Suprapubic skin (tissue), 4 donors: ENCODE data around the gene EMC9. TPM values are rescaled to one million over a fixed set of nuclear protein-coding genes. Genes with fewer than 3 reads are reported as not detected.

ENCODE experiments used
- DNase-seq, 2 donors: peaks; one replicate each; pipeline ENCODE4 v3.0.0-alpha.2; 2019; ENCODE audit warnings: low spot score in 2 of 2
- H3K27ac ChIP-seq: fragments of 200-600 bp; sonication (generic); one replicate; pipeline ENCODE4 v1.5.1; 2019
- H3K27me3 ChIP-seq: fragments of 200-600 bp; sonication (generic); one replicate; pipeline ENCODE4 v1.5.1; 2019
- H3K36me3 ChIP-seq: fragments of 200-600 bp; sonication (generic); one replicate; pipeline ENCODE4 v1.5.1; 2019
- H3K4me1 ChIP-seq: fragments of 200-600 bp; sonication (generic); one replicate; pipeline ENCODE4 v1.5.1; 2019
- H3K4me3 ChIP-seq: fragments of 200-600 bp; sonication (generic); one replicate; pipeline ENCODE4 v1.5.1; 2019; ENCODE audit warnings: mild to moderate bottlenecking
- H3K9me3 ChIP-seq: fragments of 200-600 bp; sonication (generic); one replicate; pipeline ENCODE4 v1.5.1; 2019
- CTCF ChIP-seq, 2 donors: fragments of 200-600 bp in 1 of 2; fragments of 450-650 bp in 1 of 2; sonication (generic) in 1 of 2; IDR thresholded peaks; one replicate each; pipeline ENCODE4 v1.5.1; 2016 to 2019; ENCODE audit warnings: antibody characterized with exemption in 2 of 2, mild to moderate bottlenecking in 1 of 2, moderate library complexity in 1 of 2
- EP300 ChIP-seq: sonication (generic); formaldehyde crosslinking; IDR thresholded peaks from one replicate; pipeline ENCODE4 v1.6.1; 2017; ENCODE audit warnings: antibody characterized with exemption
- POLR2A ChIP-seq, 2 donors: fragments of 450-650 bp; IDR thresholded peaks; one replicate each; pipeline ENCODE4 v1.6.1; 2017; ENCODE audit warnings: antibody characterized with exemption in 2 of 2, mild to moderate bottlenecking in 2 of 2, moderate library complexity in 2 of 2
- POLR2AphosphoS5 ChIP-seq, 3 donors: sonication (generic); formaldehyde crosslinking; IDR thresholded peaks; one replicate each; pipeline ENCODE4 v1.6.1; 2017; ENCODE audit warnings: antibody characterized with exemption in 3 of 3
- WGBS: methylation state at CpG from one replicate; pipeline ENCODE4 v1.1.5; 2018; 5-methylcytosine and 5-hydroxymethylcytosine counted together
- total RNA-seq, 4 donors: library from RNA; depleted of rRNA; stranded (reverse); fragments of >200 nt; gene quantifications; one replicate each; pipeline ENCODE4 v1.1.0, GENCODE V29; 2016

Gene EMC9
- total RNA-seq, 4 donors from 2014 or later: 10.9 to 22.0 (median 14.1) TPM

GRCh38 chr14:24103451-24103850 lies 37.9 kb downstream of the EMC9 start:
- no peak for DNase-seq
- H3K4me1 ChIP-seq: peaks cover 6% of the 10 kb centered on the region
- peaks cover 29% of the 10 kb centered on the region for H3K36me3 ChIP-seq
- no peak overlapping the region for H3K27ac ChIP-seq
- no peaks in the 10 kb centered on the region for H3K9me3 ChIP-seq
- no peaks in the 10 kb centered on the region for H3K27me3 ChIP-seq
- TF ChIP-seq CTCF (IDR thresholded peaks at IDR 0.05): no peak
- TF ChIP-seq POLR2AphosphoS5 (IDR thresholded peaks at IDR 0.05): no peak
- TF ChIP-seq POLR2A (IDR thresholded peaks at IDR 0.05): no peak
- TF ChIP-seq EP300: no peak
- no peak overlapping the region for H3K4me3 ChIP-seq
- WGBS: 94% methylated on average over 10 of the region's 13 CpGs

GRCh38 chr14:24102357-24103048 lies 38.9 kb downstream of the EMC9 start:
- no peaks in the 10 kb centered on the region for H3K27me3 ChIP-seq
- no peak overlapping the region for H3K4me3 ChIP-seq
- peaks cover 35% of the 10 kb centered on the region for H3K36me3 ChIP-seq
- H3K27ac ChIP-seq: no peak overlapping the region
- H3K4me1 ChIP-seq: peaks cover 6% of the 10 kb centered on the region
- no peaks in the 10 kb centered on the region for H3K9me3 ChIP-seq
- 97% methylated on average over 7 of the region's 7 CpGs for WGBS
- DNase-seq: no peak
- TF ChIP-seq CTCF (IDR thresholded peaks at IDR 0.05) (no peak), POLR2A (IDR thresholded peaks at IDR 0.05) (no peak), POLR2AphosphoS5 (IDR thresholded peaks at IDR 0.05) (no peak), EP300 (no peak)

- H3K27ac ChIP-seq: no peak overlapping the region
- no peak for TF ChIP-seq POLR2AphosphoS5 (IDR thresholded peaks at IDR 0.05)
- no peak for TF ChIP-seq EP300
- TF ChIP-seq CTCF (IDR thresholded peaks at IDR 0.05): no peak
- no peak for TF ChIP-seq POLR2A (IDR thresholded peaks at IDR 0.05)
- no peak overlapping the region for H3K4me3 ChIP-seq
- no peaks in the 10 kb centered on the region for H3K4me1 ChIP-seq
- H3K36me3 ChIP-seq: peaks cover 35% of the 10 kb centered on the region
- DNase-seq: no peak
- H3K27me3 ChIP-seq: no peaks in the 10 kb centered on the region
- 86% methylated on average over 3 of the region's 3 CpGs for WGBS
- H3K9me3 ChIP-seq: no peaks in the 10 kb centered on the region
Observed at GRCh38 chr14:24100982-24101494, 40.4 kb downstream of the EMC9 start.

GRCh38 chr14:24100197-24100981 lies 41.0 kb downstream of the EMC9 start:
- no peak overlapping the region for H3K27ac ChIP-seq
- no peaks in the 10 kb centered on the region for H3K9me3 ChIP-seq
- H3K4me3 ChIP-seq: no peak overlapping the region
- DNase-seq: no peak
- TF ChIP-seq CTCF (IDR thresholded peaks at IDR 0.05): no peak
- no peak for TF ChIP-seq POLR2A (IDR thresholded peaks at IDR 0.05)
- TF ChIP-seq EP300: no peak
- TF ChIP-seq POLR2AphosphoS5 (IDR thresholded peaks at IDR 0.05): no peak
- H3K36me3 ChIP-seq: peaks cover 35% of the 10 kb centered on the region
- 84% methylated on average over 4 of the region's 4 CpGs for WGBS
- no peaks in the 10 kb centered on the region for H3K27me3 ChIP-seq
- peaks cover 5% of the 10 kb centered on the region for H3K4me1 ChIP-seq
